ENCODE data around the gene PDK2.

Gene PDK2

GRCh38 chr17:50152736-50153135 is 57.6 kb downstream of the PDK2 start:
- no peak for DNase-seq

GRCh38 chr17:50153650-50154575 is 58.8 kb downstream of the PDK2 start:
- peak; percentile 67 for DNase-seq

- DNase-seq: no peak
Observed at GRCh38 chr17:50154604-50155003, 59.5 kb downstream of the PDK2 start.

GRCh38 chr17:50155115-50155819 is 60.1 kb downstream of the PDK2 start:
- peak; percentile 78 for DNase-seq

GRCh38 chr17:50157891-50158290 is 62.7 kb downstream of the PDK2 start:
- no peak for DNase-seq

GRCh38 chr17:50161023-50161910 is 66.1 kb downstream of the PDK2 start:
- peak; percentile 97 for DNase-seq
